Measurements from ENCODE around the gene PTPN20.

PTPN20 gene

GRCh38 chr10:47051741-47052238 is 140.6 kb downstream of the PTPN20 start:
- no peak overlapping the region for H3K4me2 ChIP-seq (ENCODE audit: low read length)
- H3K79me2 ChIP-seq (ENCODE audit: control insufficient read depth, low read length), result no peaks in the 10 kb centered on the region
- H3K27me3 ChIP-seq (ENCODE audit: control insufficient read depth, low read length), result no peaks in the 10 kb centered on the region
- no peaks in the 10 kb centered on the region for H4K20me1 ChIP-seq (ENCODE audit: control insufficient read depth, insufficient read depth, low read depth, low read length)
- no peak overlapping the region for H3K4me3 ChIP-seq (ENCODE audit: low read length)
- no peak for TF ChIP-seq CTCF (IDR thresholded peaks at IDR 0.05; ENCODE audit: low read depth, low read length, poor library complexity, severe bottlenecking)
- TF ChIP-seq EZH2phosphoT487 (IDR thresholded peaks at IDR 0.05; ENCODE audit: borderline replicate concordance, low read length), result no peak
- no peaks in the 10 kb centered on the region for H3F3A ChIP-seq (ENCODE audit: control insufficient read depth, insufficient read depth)
- no peaks in the 10 kb centered on the region for H3K9me3 ChIP-seq (ENCODE audit: control insufficient read depth, insufficient read depth, low read length)
- H3K4me1 ChIP-seq (ENCODE audit: control insufficient read depth, low read length), result no peaks in the 10 kb centered on the region
- H3K27ac ChIP-seq (ENCODE audit: low read depth, low read length), result no peak overlapping the region
- H3K9me2 ChIP-seq (replicated peaks; ENCODE audit: control insufficient read depth, low read length), result no peaks in the 10 kb centered on the region
- H3K36me3 ChIP-seq (ENCODE audit: control insufficient read depth, low read length), result no peaks in the 10 kb centered on the region
